ENCODE results near the gene SPIB. TPM values are rescaled to one million over a fixed set of nuclear protein-coding genes. Genes with fewer than 3 reads are reported as not detected.

The SPIB gene
- total RNA-seq, 1 experiment from 2014 or later = not detected

DNA sequence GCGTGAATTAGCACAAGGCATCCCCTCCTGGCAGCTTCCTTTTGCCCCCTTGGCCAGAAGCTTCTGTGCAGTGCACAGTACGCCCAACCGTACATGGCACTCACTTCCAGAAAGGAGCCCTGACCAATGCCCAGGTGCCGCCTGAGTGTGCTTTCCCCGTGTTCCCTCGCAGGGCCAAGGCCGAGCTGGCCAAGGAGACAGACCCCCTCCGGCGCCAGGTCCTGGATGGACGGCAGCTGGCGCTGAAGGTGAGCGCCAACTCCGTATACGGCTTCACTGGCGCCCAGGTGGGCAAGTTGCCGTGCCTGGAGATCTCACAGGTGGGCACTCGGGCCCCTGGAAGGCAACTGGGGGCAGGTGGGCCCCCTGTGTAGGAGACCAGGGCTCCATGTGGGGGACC lies 9.4 kb upstream of the SPIB start:
- POLR2A ChIA-PET = no interaction called here
- Mint-ChIP-seq H3K27ac (ENCODE audit: low read depth, unreplicated experiment) (no peak overlapping the region), H3K4me3 (ENCODE audit: unreplicated experiment) (no peak overlapping the region), H3K27me3 (ENCODE audit: insufficient read depth, unreplicated experiment) (no peaks in the 10 kb centered on the region), H3K36me3 (ENCODE audit: insufficient read depth, unreplicated experiment) (peaks cover 18% of the 10 kb centered on the region), H3K4me1 (ENCODE audit: insufficient read depth, unreplicated experiment) (no peaks in the 10 kb centered on the region), H3K9me3 (ENCODE audit: unreplicated experiment) (no peaks in the 10 kb centered on the region)
- DNase-seq (ENCODE audit: unreplicated experiment) = no peak
- TF ChIP-seq, protein P1, sequence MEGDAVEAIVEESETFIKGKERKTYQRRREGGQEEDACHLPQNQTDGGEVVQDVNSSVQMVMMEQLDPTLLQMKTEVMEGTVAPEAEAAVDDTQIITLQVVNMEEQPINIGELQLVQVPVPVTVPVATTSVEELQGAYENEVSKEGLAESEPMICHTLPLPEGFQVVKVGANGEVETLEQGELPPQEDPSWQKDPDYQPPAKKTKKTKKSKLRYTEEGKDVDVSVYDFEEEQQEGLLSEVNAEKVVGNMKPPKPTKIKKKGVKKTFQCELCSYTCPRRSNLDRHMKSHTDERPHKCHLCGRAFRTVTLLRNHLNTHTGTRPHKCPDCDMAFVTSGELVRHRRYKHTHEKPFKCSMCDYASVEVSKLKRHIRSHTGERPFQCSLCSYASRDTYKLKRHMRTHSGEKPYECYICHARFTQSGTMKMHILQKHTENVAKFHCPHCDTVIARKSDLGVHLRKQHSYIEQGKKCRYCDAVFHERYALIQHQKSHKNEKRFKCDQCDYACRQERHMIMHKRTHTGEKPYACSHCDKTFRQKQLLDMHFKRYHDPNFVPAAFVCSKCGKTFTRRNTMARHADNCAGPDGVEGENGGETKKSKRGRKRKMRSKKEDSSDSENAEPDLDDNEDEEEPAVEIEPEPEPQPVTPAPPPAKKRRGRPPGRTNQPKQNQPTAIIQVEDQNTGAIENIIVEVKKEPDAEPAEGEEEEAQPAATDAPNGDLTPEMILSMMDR (IDR thresholded peaks at IDR 0.05; ENCODE audit: unreplicated experiment) = no peak
- BruUV-seq (replicated peaks) = no TSS peak
- CTCF ChIA-PET = no interaction called here
- intact Hi-C loops (cut with micrococcal nuclease) = no loop called here

DNA sequence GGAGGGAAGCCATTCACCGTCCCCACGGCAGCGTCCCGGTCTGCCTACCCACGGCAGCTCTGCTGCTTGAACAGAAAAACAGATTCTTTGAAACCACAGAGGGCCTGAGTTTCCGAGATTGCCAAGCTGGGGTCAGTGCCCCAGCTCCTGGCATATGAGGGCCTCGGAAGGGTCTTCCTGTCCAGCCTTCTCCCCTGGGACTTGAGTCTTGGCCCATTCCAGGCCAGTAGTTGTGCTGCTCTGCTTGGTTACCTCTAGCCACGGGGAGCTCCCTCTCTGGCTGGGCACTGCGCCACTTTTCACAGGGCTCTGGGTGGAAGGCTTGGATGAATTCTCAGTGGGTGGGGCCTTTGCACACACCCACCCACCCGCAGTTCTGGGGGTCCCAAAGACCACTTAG lies 8.6 kb upstream of the SPIB start:
- Mint-ChIP-seq H3K27me3 (ENCODE audit: insufficient read depth, unreplicated experiment) (no peaks in the 10 kb centered on the region), H3K4me3 (ENCODE audit: unreplicated experiment) (no peak overlapping the region), H3K36me3 (ENCODE audit: insufficient read depth, unreplicated experiment) (peaks cover 14% of the 10 kb centered on the region), H3K27ac (ENCODE audit: low read depth, unreplicated experiment) (no peak overlapping the region), H3K4me1 (ENCODE audit: insufficient read depth, unreplicated experiment) (no peaks in the 10 kb centered on the region), H3K9me3 (ENCODE audit: unreplicated experiment) (no peaks in the 10 kb centered on the region)
- intact Hi-C loops (cut with micrococcal nuclease) = no loop called here
- CTCF ChIA-PET = interaction anchor here (1.1 kb wide), 1 partner anchor 51 kb away, joined by 3 read pairs; no protein-coding TSS in a partner anchor
- DNase-seq (ENCODE audit: unreplicated experiment) = no peak
- BruUV-seq (replicated peaks) = no TSS peak
- POLR2A ChIA-PET = no interaction called here
- TF ChIP-seq, protein P1 (IDR thresholded peaks at IDR 0.05; ENCODE audit: unreplicated experiment) = no peak

GRCh38 chr19:50412419-50412818 lies 6.3 kb upstream of the SPIB start:
- H3K36me3 Mint-ChIP-seq (ENCODE audit: insufficient read depth, unreplicated experiment) = no peaks in the 10 kb centered on the region
- no peaks in the 10 kb centered on the region for H3K4me1 Mint-ChIP-seq (ENCODE audit: insufficient read depth, unreplicated experiment)
- CTCF ChIA-PET = no interaction called here
- TF ChIP-seq, protein P1 (IDR thresholded peaks at IDR 0.05; ENCODE audit: unreplicated experiment) = no peak
- no peaks in the 10 kb centered on the region for H3K9me3 Mint-ChIP-seq (ENCODE audit: unreplicated experiment)
- no peak for DNase-seq (ENCODE audit: unreplicated experiment)
- no TSS peak for BruUV-seq (replicated peaks)
- H3K27ac Mint-ChIP-seq (ENCODE audit: low read depth, unreplicated experiment) = no peak overlapping the region
- H3K27me3 Mint-ChIP-seq (ENCODE audit: insufficient read depth, unreplicated experiment) = no peaks in the 10 kb centered on the region
- H3K4me3 Mint-ChIP-seq (ENCODE audit: unreplicated experiment) = no peak overlapping the region
- POLR2A ChIA-PET = no interaction called here
- intact Hi-C loops (cut with micrococcal nuclease) = no loop called here

- CTCF ChIA-PET = no interaction called here
- intact Hi-C loops (cut with micrococcal nuclease) = no loop called here
- Mint-ChIP-seq H3K36me3 (ENCODE audit: insufficient read depth, unreplicated experiment) (no peaks in the 10 kb centered on the region), H3K4me3 (ENCODE audit: unreplicated experiment) (no peak overlapping the region), H3K27me3 (ENCODE audit: insufficient read depth, unreplicated experiment) (no peaks in the 10 kb centered on the region), H3K9me3 (ENCODE audit: unreplicated experiment) (no peaks in the 10 kb centered on the region), H3K27ac (ENCODE audit: low read depth, unreplicated experiment) (no peak overlapping the region), H3K4me1 (ENCODE audit: insufficient read depth, unreplicated experiment) (no peaks in the 10 kb centered on the region)
- POLR2A ChIA-PET = no interaction called here
- TF ChIP-seq, protein P1 (IDR thresholded peaks at IDR 0.05; ENCODE audit: unreplicated experiment) = no peak
- no TSS peak for BruUV-seq (replicated peaks)
- no peak for DNase-seq (ENCODE audit: unreplicated experiment)
These were observed 5.6 kb upstream of the SPIB start for GRCh38 chr19:50413096-50413495.
